Lung (tissue), 12 donors: ENCODE data around the gene NDST3. TPM values are rescaled to one million over a fixed set of nuclear protein-coding genes. Genes with fewer than 3 reads are reported as not detected.

Source experiments
- ATAC-seq: fragments of 200-7000 bp; cut with Tn5 transposase; one replicate; pipeline ENCODE4 v1.9.1; 2020; ENCODE audit warnings: moderate number of reproducible peaks; ENCODE audit not compliant: insufficient read depth, low FRiP score
- DNase-seq, 3 donors: peaks; one replicate each; pipeline ENCODE4 v3.0.0-alpha.2; 2013 to 2017
- H3K27ac ChIP-seq, 2 donors: one replicate each; pipeline ENCODE4 v1.5.1; 2013; ENCODE audit warnings: mild to moderate bottlenecking in 2 of 2, moderate library complexity in 2 of 2, control low read depth in 1 of 2, inconsistent platforms in 1 of 2, low read depth in 1 of 2, low read length in 1 of 2
- H3K27me3 ChIP-seq, 3 donors: one replicate each; pipeline ENCODE4 v1.5.1; 2013; ENCODE audit warnings: low read length in 2 of 3; ENCODE audit not compliant: control insufficient read depth in 3 of 3, insufficient read depth in 3 of 3
- H3K36me3 ChIP-seq, 4 donors: one replicate each; pipeline ENCODE4 v1.5.1; 2013; ENCODE audit warnings: low read length in 4 of 4, mild to moderate bottlenecking in 1 of 4, moderate library complexity in 1 of 4; ENCODE audit not compliant: control insufficient read depth in 4 of 4, insufficient read depth in 4 of 4
- H3K4me1 ChIP-seq, 5 donors: one replicate each; pipeline ENCODE4 v1.5.1; 2013; ENCODE audit warnings: low read length in 5 of 5, mild to moderate bottlenecking in 2 of 5, moderate library complexity in 1 of 5; ENCODE audit not compliant: control insufficient read depth in 5 of 5, insufficient read depth in 5 of 5
- H3K4me3 ChIP-seq: one replicate; pipeline ENCODE4 v1.5.1; 2013; ENCODE audit warnings: mild to moderate bottlenecking, control low read depth, moderate library complexity
- H3K9ac ChIP-seq, 2 donors: one replicate each; pipeline ENCODE4 v1.5.1; 2013; ENCODE audit warnings: low read length in 2 of 2, control low read depth in 1 of 2; ENCODE audit not compliant: insufficient read depth in 1 of 2
- H3K9me3 ChIP-seq, 4 donors: one replicate each; pipeline ENCODE4 v1.5.1; 2013; ENCODE audit warnings: low read length in 3 of 4, mild to moderate bottlenecking in 1 of 4, moderate library complexity in 1 of 4; ENCODE audit not compliant: control insufficient read depth in 4 of 4, insufficient read depth in 3 of 4
- CTCF ChIP-seq: IDR thresholded peaks from 2 replicates; pipeline ENCODE4 v1.5.1; 2012; ENCODE audit warnings: mild to moderate bottlenecking; ENCODE audit errors: control extremely low read depth, extremely low read depth
- WGBS, 2 donors: extraction: QIAGEN DNeasy Blood & Tissue Kit; methylation state at CpG; one replicate each; pipeline ENCODE4 v1.1.7; 2013; 5-methylcytosine and 5-hydroxymethylcytosine counted together
- polyA plus RNA-seq, 2 donors: library from polyadenylated mRNA; stranded (reverse); fragments of 200-250 nt; gene quantifications; one replicate each; pipeline ENCODE4 v1.2.1, GENCODE V29; 2013
- total RNA-seq, 2 donors: library from RNA; depleted of rRNA in 1 of 2; stranded (reverse); fragments of >200 nt in 1 of 2; gene quantifications; one replicate each; pipeline ENCODE4 v1.2.1, GENCODE V29; 2014 to 2021
- donor health status: control.
- donor health status: control.
- donor health status: Bipolar disorder and iron deficiency.
- donor health status: healthy.
- donor health status: DM: yes; HTN: yes; CAD: no.

The NDST3 gene
- total and polyA plus RNA-seq, 4 donors, result 0.02 to 0.74 (median 0.02) TPM; not detected in 1

- no peak overlapping the region for H3K4me3 ChIP-seq
Observed at GRCh38 chr4:118032691-118033090, 1.6 kb upstream of the NDST3 start.

GRCh38 chr4:118033148-118034052 lies 886 bp upstream of the NDST3 start:
- Histone ChIP-seq H3K9me3 (no peaks in the 10 kb centered on the region), H3K4me3 (peak overlapping the region; percentile 26), H3K36me3 (no peaks in the 10 kb centered on the region), H3K27ac (no peak overlapping the region), H3K9ac (no peak overlapping the region), H3K27me3 (peaks cover 0 to 6% (median 0%) of the 10 kb centered on the region in 3 donors), H3K4me1 (peaks cover 0 to 4% (median 0%) of the 10 kb centered on the region in 5 donors)
- TF ChIP-seq CTCF, result no peak
- ATAC-seq (peak; percentile 84), DNase-seq (peak; percentile 74 to 81 (median 75))
- 0 to 1% methylated on average over 82 to 100 of the region's 100 CpGs for WGBS, 2 donors

More at GRCh38 chr4:118032691-118033090, 1.6 kb upstream of the NDST3 start:
- no peaks in the 10 kb centered on the region for H3K36me3 ChIP-seq
- no peak overlapping the region for H3K27ac ChIP-seq
- no peaks in the 10 kb centered on the region for H3K9me3 ChIP-seq
- H3K27me3 ChIP-seq, result peaks cover 0 to 6% (median 0%) of the 10 kb centered on the region in 3 donors
- no peak for DNase-seq
- peaks cover 0 to 4% (median 0%) of the 10 kb centered on the region in 5 donors for H3K4me1 ChIP-seq
- TF ChIP-seq CTCF, result no peak
- 77 to 87% methylated on average over 2 of the region's 2 CpGs for WGBS, 2 donors
- no peak overlapping the region for H3K9ac ChIP-seq
- ATAC-seq, result no peak

DNA sequence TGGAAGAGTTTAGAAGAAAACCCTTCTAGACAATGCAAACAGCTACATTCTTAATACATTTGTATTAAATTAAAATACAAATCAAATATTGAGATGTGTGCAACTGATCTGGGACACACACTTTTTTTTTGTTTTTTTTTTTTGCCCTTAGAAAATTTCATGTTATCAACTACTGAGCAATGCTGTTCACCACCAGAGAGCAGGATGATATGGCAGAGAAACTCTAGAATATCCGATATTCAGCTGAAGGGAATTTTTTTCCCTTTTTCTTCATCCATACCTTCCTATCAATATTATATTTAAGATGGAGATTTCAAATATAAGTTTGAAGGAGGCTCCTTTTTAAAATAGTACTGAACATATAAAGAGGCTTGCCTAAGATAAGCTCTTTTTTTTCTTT lies 1.0 kb downstream of the NDST3 start:
- Histone ChIP-seq H3K4me1 (peaks cover 0 to 4% (median 0%) of the 10 kb centered on the region in 5 donors), H3K27me3 (peaks cover 0 to 6% (median 0%) of the 10 kb centered on the region in 3 donors), H3K4me3 (no peak overlapping the region), H3K27ac (no peak overlapping the region), H3K9ac (no peak overlapping the region), H3K36me3 (no peaks in the 10 kb centered on the region), H3K9me3 (no peaks in the 10 kb centered on the region)
- TF ChIP-seq CTCF, result no peak
- WGBS, 2 donors, result 84 to 85% methylated on average over 1 of the region's 1 CpG
- no peak for ATAC-seq
- DNase-seq, result peak in 2 of 3 donors; percentile 10 to 13
